Right lobe of liver (tissue), 6 donors: Measurements from ENCODE around the gene NTN1. TPM values are rescaled to one million over a fixed set of nuclear protein-coding genes. Genes with fewer than 3 reads are reported as not detected.

Source experiments
- ATAC-seq, 4 donors: fragments of 200-7000 bp; cut with Tn5 transposase; one replicate each; pipeline ENCODE4 v1.9.1; 2020; ENCODE audit warnings: mild to moderate bottlenecking in 4 of 4, moderate library complexity in 4 of 4
- DNase-seq, 3 donors: peaks; one replicate each; pipeline ENCODE4 v3.0.0-alpha.2; 2020
- H3K27ac ChIP-seq, 3 donors: fragments of 200-600 bp; one replicate each; pipeline ENCODE4 v1.8.0; 2022
- H3K27me3 ChIP-seq, 2 donors: fragments of 200-600 bp; one replicate each; pipeline ENCODE4 v1.8.0; 2022
- H3K36me3 ChIP-seq, 4 donors: fragments of 200-600 bp; sonication (generic) in 1 of 4; one replicate each; pipeline versions ENCODE4 v1.5.1 to v1.8.0; 2017 to 2022; ENCODE audit warnings: control low read depth in 1 of 4
- H3K4me1 ChIP-seq, 4 donors: fragments of 200-600 bp; sonication (generic) in 1 of 4; one replicate each; pipeline versions ENCODE4 v1.5.1 to v1.8.0; 2017 to 2022; ENCODE audit warnings: control low read depth in 1 of 4
- H3K4me3 ChIP-seq, 3 donors: fragments of 200-600 bp; one replicate each; pipeline ENCODE4 v1.8.0; 2022
- H3K9me3 ChIP-seq, 4 donors: fragments of 200-600 bp; sonication (generic) in 1 of 4; one replicate each; pipeline versions ENCODE4 v1.5.1 to v1.8.0; 2017 to 2022; ENCODE audit warnings: control low read depth in 1 of 4
- CTCF ChIP-seq, 4 donors: fragments of 200-600 bp in 3 of 4; fragments of 450-650 bp in 1 of 4; IDR thresholded peaks; one replicate each; pipeline versions ENCODE4 v1.5.1 to v1.8.0; 2016 to 2022; ENCODE audit warnings: antibody characterized with exemption in 4 of 4, mild to moderate bottlenecking in 2 of 4
- POLR2A ChIP-seq: fragments of 450-650 bp; IDR thresholded peaks from one replicate; pipeline ENCODE4 v1.6.1; 2017; ENCODE audit warnings: antibody characterized with exemption, mild to moderate bottlenecking
- WGBS: methylation state at CpG from one replicate; pipeline ENCODE4 v1.1.6; 2018; ENCODE audit warnings: low coverage, low lambda C conversion rate; ENCODE audit not compliant: insufficient coverage; ENCODE audit errors: missing lambda C conversion rate; 5-methylcytosine and 5-hydroxymethylcytosine counted together
- intact Hi-C, 2 donors: fragments of 100-400 bp; cut with DNase I; formaldehyde crosslinking; loops; one replicate each; pipeline versions ENCODE4 v1.11.2 to v1.14.1; 2022
- total RNA-seq, 6 experiments: library from RNA; depleted of rRNA in 2 of 6; stranded (reverse); fragments of >200 nt in 2 of 6; fragmentation: NEBNext Ultra II Directional in 3 of 6; extraction: Animal tissue kit (Norgen Biotek cat#: 25700) in 3 of 6; gene quantifications; one replicate each; pipeline versions ENCODE4 v1.1.0 to v1.2.4, GENCODE V29; 2016 to 2023
- donor health status: DM: no; HTN: yes; CAD: no.
- donor health status: DM: no; HTN: no; CAD: no.
- donor health status: DM: no; HTN: no; CAD: no.
- donor health status: DM: no; HTN: yes; CAD: no.
- donor health status: DM: no; HTN: yes; CAD: no.

Gene NTN1
- total RNA-seq, 6 experiments from 2014 or later = 3.5 to 12.5 (median 8.5) TPM

- intact Hi-C loops = no loop called here
- Histone ChIP-seq H3K27me3 (no peaks in the 10 kb centered on the region), H3K27ac (no peak overlapping the region), H3K9me3 (no peaks in the 10 kb centered on the region), H3K4me3 (no peak overlapping the region), H3K4me1 (no peaks in the 10 kb centered on the region), H3K36me3 (no peaks in the 10 kb centered on the region)
- TF ChIP-seq POLR2A = no peak
- no peak for TF ChIP-seq CTCF (IDR thresholded peaks at IDR 0.05)
- ATAC-seq (no peak), DNase-seq (no peak)
- 81% methylated on average over 4 of the region's 8 CpGs for WGBS
Measured at GRCh38 chr17:9271989-9272388, 250.7 kb downstream of the NTN1 start.

GRCh38 chr17:9272501-9273200, 251.3 kb downstream of the NTN1 start:
- intact Hi-C loops = no loop called here
- TF ChIP-seq POLR2A (no peak), CTCF (IDR thresholded peaks at IDR 0.05) (no peak)
- Histone ChIP-seq H3K9me3 (no peaks in the 10 kb centered on the region), H3K36me3 (no peaks in the 10 kb centered on the region), H3K27ac (no peak overlapping the region), H3K27me3 (no peaks in the 10 kb centered on the region), H3K4me3 (no peak overlapping the region), H3K4me1 (no peaks in the 10 kb centered on the region)
- DNase-seq (no peak), ATAC-seq (no peak)
- WGBS = 90% methylated on average over 20 of the region's 22 CpGs

GRCh38 chr17:9273428-9274391, 252.4 kb downstream of the NTN1 start:
- Histone ChIP-seq H3K27me3 (no peaks in the 10 kb centered on the region), H3K36me3 (no peaks in the 10 kb centered on the region), H3K4me1 (no peaks in the 10 kb centered on the region), H3K4me3 (no peak overlapping the region), H3K27ac (no peak overlapping the region), H3K9me3 (no peaks in the 10 kb centered on the region)
- ATAC-seq = peak in 3 of 4 donors; percentile 33 to 67 (median 44)
- no peak for TF ChIP-seq POLR2A
- no peak for TF ChIP-seq CTCF (IDR thresholded peaks at IDR 0.05)
- peak in 1 of 3 donors; percentile 55 for DNase-seq
- WGBS = 53% methylated on average over 16 of the region's 21 CpGs
- intact Hi-C loops = no loop called here

- intact Hi-C loops = no loop called here
- TF ChIP-seq CTCF (IDR thresholded peaks at IDR 0.05) (no peak), POLR2A (no peak)
- Histone ChIP-seq H3K4me3 (no peak overlapping the region), H3K27ac (no peak overlapping the region), H3K9me3 (no peaks in the 10 kb centered on the region), H3K27me3 (no peaks in the 10 kb centered on the region), H3K4me1 (no peaks in the 10 kb centered on the region), H3K36me3 (no peaks in the 10 kb centered on the region)
- WGBS = 95% methylated on average over 6 of the region's 9 CpGs
- ATAC-seq (no peak), DNase-seq (no peak)
Measured at GRCh38 chr17:9274973-9275372, 253.7 kb downstream of the NTN1 start.
